ENCODE results near the gene RAB6D.
"Not testable (repeated sequence)": the region's sequence is repeated elsewhere in the genome, so short reads cannot be mapped to it uniquely, and the experiment has no call there.

DNA sequence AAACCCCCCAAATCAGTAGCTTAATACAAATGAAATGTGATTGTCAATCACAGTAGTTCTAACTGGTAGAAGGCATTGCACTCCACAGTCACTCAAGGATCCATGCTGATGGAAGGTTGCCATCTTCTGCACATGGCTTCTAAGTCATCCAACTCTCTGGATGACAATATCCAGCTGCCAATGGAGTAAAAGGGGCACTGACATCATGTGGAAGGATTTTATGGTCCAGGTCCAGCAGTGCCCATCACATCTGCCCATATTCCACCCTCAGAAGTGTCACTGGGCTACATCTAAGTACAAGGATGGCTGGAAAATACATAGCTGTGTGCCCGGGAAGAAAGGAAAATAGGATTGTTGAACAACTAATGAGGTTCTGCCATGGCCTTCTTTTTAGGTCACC is 42.6 kb downstream of the RAB6D start:
- not testable (repeated sequence) for TF ChIP-seq POLR2AphosphoS5 (IDR thresholded peaks at IDR 0.05; ENCODE audit: low read depth, low read length); TAF1 (IDR thresholded peaks at IDR 0.05; ENCODE audit: borderline replicate concordance, low read depth, low read length); POLR2A (IDR thresholded peaks at IDR 0.05; ENCODE audit: low read depth, low read length)

Measured in GM12892 (cell line).